ENCODE measurements around the gene EVX2. TPM values are rescaled to one million over a fixed set of nuclear protein-coding genes. Genes with fewer than 3 reads are reported as not detected.

Gene EVX2
- total RNA-seq, 2 donors from 2014 or later, result 1.2 to 1.6 TPM

DNA sequence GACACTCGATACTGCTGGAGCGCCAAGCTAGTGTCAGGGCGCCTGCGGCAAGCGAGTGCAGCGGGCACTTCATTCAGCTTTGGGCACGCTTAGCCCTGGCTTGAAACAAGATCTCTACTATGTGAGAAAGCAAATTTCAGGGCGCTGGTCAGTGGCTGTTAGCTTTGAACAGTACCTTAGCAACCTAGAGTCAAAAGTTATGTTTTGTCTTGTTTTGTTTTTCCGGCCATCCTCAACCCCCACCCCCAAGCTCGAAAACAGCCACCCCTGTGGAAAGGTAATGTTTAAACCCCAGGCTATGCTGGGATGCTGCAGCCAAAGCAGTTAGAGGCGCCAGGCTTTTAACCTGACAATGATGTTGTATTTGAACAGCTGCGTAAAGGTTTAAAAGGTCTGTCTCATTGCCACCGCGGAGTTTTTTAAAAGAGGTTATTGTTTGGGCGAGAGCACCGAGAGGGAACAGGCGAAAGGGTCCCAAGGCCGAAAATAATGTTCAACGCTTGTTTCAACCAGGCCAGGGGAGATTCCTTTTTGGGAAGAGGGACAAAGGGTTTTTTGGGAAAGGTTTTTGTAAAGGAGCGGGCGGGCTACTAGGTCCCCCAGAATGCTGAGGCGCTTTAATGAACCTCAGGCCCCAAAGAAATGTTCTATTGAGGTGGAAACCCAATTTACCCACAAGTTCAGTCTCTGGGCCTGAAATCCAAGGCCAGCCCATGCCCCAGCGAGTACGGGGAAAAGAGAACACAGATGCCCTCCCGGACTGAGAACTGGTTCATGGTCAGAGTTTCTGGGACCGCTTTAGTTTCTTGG lies 30.6 kb upstream of the EVX2 start:
- H3K4me1 ChIP-seq (replicated peaks), result no peaks in the 10 kb centered on the region
- DNase-seq (ENCODE audit: low spot score), result no peak
- H3K27me3 ChIP-seq (replicated peaks; ENCODE audit: insufficient read depth), result peaks cover 17% of the 10 kb centered on the region
- H3K36me3 ChIP-seq, result no peaks in the 10 kb centered on the region
- WGBS, result 48% methylated on average over 26 of the region's 26 CpGs
- peak overlapping the region in 1 of 2 donors; percentile 10 for H3K4me3 ChIP-seq
- H3K9me3 ChIP-seq, result no peaks in the 10 kb centered on the region
- H3K27ac ChIP-seq, result peak overlapping the region; percentile 42 to 56
- intact Hi-C loops (cut with DNase I), result no loop called here
- no peak for TF ChIP-seq POLR2A (IDR thresholded peaks at IDR 0.05)
- TF ChIP-seq, protein P1, sequence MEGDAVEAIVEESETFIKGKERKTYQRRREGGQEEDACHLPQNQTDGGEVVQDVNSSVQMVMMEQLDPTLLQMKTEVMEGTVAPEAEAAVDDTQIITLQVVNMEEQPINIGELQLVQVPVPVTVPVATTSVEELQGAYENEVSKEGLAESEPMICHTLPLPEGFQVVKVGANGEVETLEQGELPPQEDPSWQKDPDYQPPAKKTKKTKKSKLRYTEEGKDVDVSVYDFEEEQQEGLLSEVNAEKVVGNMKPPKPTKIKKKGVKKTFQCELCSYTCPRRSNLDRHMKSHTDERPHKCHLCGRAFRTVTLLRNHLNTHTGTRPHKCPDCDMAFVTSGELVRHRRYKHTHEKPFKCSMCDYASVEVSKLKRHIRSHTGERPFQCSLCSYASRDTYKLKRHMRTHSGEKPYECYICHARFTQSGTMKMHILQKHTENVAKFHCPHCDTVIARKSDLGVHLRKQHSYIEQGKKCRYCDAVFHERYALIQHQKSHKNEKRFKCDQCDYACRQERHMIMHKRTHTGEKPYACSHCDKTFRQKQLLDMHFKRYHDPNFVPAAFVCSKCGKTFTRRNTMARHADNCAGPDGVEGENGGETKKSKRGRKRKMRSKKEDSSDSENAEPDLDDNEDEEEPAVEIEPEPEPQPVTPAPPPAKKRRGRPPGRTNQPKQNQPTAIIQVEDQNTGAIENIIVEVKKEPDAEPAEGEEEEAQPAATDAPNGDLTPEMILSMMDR (IDR thresholded peaks at IDR 0.05), result no peak
- no peak for TF ChIP-seq POLR2AphosphoS5 (IDR thresholded peaks at IDR 0.05)

DNA sequence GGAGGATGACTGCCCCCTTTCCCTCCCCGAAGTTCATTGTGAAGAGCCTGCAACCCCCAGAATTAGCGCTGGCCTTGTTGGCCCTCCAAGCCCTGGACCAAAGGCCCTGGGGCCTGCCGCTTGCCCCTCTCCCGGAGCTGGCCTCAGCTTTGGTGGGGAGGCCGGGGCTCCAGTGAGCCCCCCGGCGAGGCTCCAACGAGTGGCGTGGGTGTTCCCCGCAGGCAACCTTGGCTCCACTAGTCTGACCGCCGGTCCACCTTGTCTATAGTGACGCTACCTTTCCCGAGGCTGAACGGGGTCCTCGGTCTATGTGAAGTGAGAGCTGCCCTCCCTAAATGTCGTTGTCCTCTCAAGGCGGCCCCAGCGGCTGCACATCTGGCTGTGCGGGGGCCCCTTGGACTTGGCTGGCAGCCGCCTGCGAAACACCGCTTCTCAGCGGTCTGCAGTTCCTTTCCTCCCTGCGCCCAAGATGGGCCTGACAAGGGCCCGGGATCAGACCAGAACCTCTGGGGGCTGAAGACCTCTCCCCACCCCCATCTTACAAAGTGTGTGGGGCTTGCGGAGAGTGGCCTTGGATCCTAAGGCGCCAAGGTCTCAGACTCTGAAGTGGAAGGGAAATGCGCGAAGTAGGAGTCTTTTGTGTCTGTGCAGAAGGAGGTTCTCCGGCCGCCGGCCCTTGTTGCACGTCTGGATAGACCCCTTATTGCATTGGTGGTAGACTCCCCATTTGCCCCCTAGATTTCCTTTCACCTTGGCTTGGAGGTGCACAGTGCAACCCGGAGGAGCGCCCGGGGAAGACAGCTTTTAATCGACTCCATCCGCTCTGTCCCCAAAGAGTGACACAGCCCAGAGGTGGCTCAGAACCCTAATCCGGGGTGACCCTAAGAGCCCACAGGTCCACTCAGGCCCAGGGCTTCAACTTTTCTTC lies 28.9 kb upstream of the EVX2 start:
- no peak for TF ChIP-seq POLR2AphosphoS5 (IDR thresholded peaks at IDR 0.05)
- TF ChIP-seq, protein P1 (IDR thresholded peaks at IDR 0.05), result no peak
- no peak for TF ChIP-seq POLR2A (IDR thresholded peaks at IDR 0.05)
- no peak for DNase-seq (ENCODE audit: low spot score)
- no peaks in the 10 kb centered on the region for H3K9me3 ChIP-seq
- no peaks in the 10 kb centered on the region for H3K4me1 ChIP-seq (replicated peaks)
- peak overlapping the region; percentile 6 to 15 for H3K27ac ChIP-seq
- H3K27me3 ChIP-seq (replicated peaks; ENCODE audit: insufficient read depth), result peaks cover 13% of the 10 kb centered on the region
- intact Hi-C loops (cut with DNase I), result no loop called here
- H3K36me3 ChIP-seq, result no peaks in the 10 kb centered on the region
- WGBS, result 37% methylated on average over 37 of the region's 40 CpGs
- peak overlapping the region; percentile 1 to 8 for H3K4me3 ChIP-seq

DNA sequence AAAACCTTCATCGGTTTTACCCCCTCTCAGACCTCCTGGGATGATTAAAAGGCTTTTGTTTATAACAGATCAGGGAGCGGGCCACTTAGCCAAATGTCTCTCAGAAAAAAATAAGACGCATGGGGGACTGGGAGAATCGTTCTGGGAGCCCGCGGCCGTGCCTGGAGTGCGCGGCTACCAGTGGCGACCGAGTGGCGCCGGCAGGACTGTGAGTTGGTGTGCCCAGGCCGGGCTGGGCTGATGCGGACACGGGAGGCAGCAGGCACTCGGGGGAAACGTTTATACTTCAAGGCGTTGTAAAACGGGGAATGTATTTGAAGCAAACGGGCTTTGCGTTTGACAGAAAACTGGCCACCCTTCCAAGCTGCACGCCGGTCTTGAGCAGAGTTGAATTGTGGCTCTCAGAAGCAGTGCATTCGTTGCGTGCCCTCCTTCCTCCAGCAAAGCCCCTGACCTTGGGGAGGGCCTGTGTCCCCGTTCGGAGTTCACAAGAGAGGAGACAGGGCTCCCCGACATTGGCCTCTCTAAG lies 28.1 kb upstream of the EVX2 start:
- no peaks in the 10 kb centered on the region for H3K4me1 ChIP-seq (replicated peaks)
- TF ChIP-seq, protein P1 (IDR thresholded peaks at IDR 0.05), result no peak
- no peak for TF ChIP-seq POLR2A (IDR thresholded peaks at IDR 0.05)
- TF ChIP-seq POLR2AphosphoS5 (IDR thresholded peaks at IDR 0.05), result no peak
- 28% methylated on average over 29 of the region's 29 CpGs for WGBS
- intact Hi-C loops (cut with DNase I), result no loop called here
- peak overlapping the region; percentile 1 to 8 for H3K4me3 ChIP-seq
- no peaks in the 10 kb centered on the region for H3K9me3 ChIP-seq
- no peaks in the 10 kb centered on the region for H3K36me3 ChIP-seq
- DNase-seq (ENCODE audit: low spot score), result no peak
- peak overlapping the region in 1 of 2 donors; percentile 6 for H3K27ac ChIP-seq
- peaks cover 12% of the 10 kb centered on the region for H3K27me3 ChIP-seq (replicated peaks; ENCODE audit: insufficient read depth)

DNA sequence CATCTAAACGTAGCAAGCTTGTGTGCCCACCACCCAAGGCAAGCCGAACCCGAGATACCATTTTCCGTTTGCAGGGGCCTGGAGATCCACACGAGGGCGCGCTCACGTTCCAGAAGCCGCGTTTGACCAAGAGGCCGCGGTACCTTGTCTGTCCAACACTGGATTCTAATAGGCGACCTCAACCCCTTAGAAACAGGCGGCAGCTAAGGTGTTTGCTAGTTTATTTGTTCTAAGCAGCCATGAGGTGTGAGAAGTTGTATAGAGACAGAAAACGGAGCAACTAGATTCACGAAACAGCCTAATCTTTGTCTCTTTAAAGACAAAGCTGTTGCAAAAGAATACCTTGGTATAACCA lies 27.5 kb upstream of the EVX2 start:
- 16% methylated on average over 16 of the region's 16 CpGs for WGBS
- Histone ChIP-seq H3K4me3 (no peak overlapping the region), H3K27me3 (replicated peaks; ENCODE audit: insufficient read depth) (peaks cover 15% of the 10 kb centered on the region), H3K36me3 (no peaks in the 10 kb centered on the region), H3K9me3 (no peaks in the 10 kb centered on the region), H3K27ac (peak overlapping the region in 1 of 2 donors; percentile 4), H3K4me1 (replicated peaks) (no peaks in the 10 kb centered on the region)
- TF ChIP-seq, protein P1 (IDR thresholded peaks at IDR 0.05), result peak in 3 of 4 experiments; percentile 39 to 52 (median 50)
- TF ChIP-seq POLR2AphosphoS5 (IDR thresholded peaks at IDR 0.05) (peak; percentile 40), POLR2A (IDR thresholded peaks at IDR 0.05) (no peak)
- intact Hi-C loops (cut with DNase I), result no loop called here
- no peak for DNase-seq (ENCODE audit: low spot score)

Data from prostate gland (tissue), 2 donors.